CD4-positive, alpha-beta T cell (primary cell): ENCODE results near the gene WWOX. TPM values are rescaled to one million over a fixed set of nuclear protein-coding genes. Genes with fewer than 3 reads are reported as not detected.

Source experiments
- ATAC-seq: fragments of 200-7000 bp; cut with Tn5 transposase; one replicate; pipeline ENCODE4 v1.10.0; 2022; ENCODE audit warnings: mild to moderate bottlenecking; ENCODE audit not compliant: poor library complexity
- CTCF ChIA-PET: fragments of 350-600 bp; sonication (Branson Sonifier 250); formaldehyde crosslinking; loops from one replicate; lab custom pipeline; 2021; ENCODE audit warnings: antibody characterized with exemption, inconsistent platforms; lab: Charles Lee
- POLR2A ChIA-PET: fragments of 350-600 bp; sonication (Branson Sonifier 250); formaldehyde crosslinking; loops from one replicate; lab custom pipeline; 2021; ENCODE audit warnings: antibody characterized with exemption, inconsistent platforms; lab: Charles Lee
- DNase-seq, 14 experiments: peaks; one replicate each; pipeline ENCODE4 v3.0.0-alpha.2; 2013 to 2020; ENCODE audit warnings: mixed read lengths in 2 of 14
- H3K27ac ChIP-seq, 2 donors: one replicate each; pipeline versions ENCODE4 v1.5.1 to v1.7.0; 2013; ENCODE audit warnings: low read length in 2 of 2, low read depth in 1 of 2, mild to moderate bottlenecking in 1 of 2
- H3K27me3 ChIP-seq, 2 experiments: 1 replicate in 1 of 2; 2 replicates in 1 of 2; pipeline versions ENCODE4 v1.6.1 to v1.7.0; 2013; ENCODE audit warnings: low read length in 2 of 2, control low read depth in 1 of 2, mild to moderate bottlenecking in 1 of 2, moderate library complexity in 1 of 2; ENCODE audit not compliant: insufficient read depth in 2 of 2, control insufficient read depth in 1 of 2
- H3K36me3 ChIP-seq: one replicate; pipeline ENCODE4 v1.6.1; 2013; ENCODE audit warnings: low read length, control low read depth; ENCODE audit not compliant: insufficient read depth
- H3K4me1 ChIP-seq: one replicate; pipeline ENCODE4 v1.6.1; 2013; ENCODE audit warnings: low read length, control low read depth; ENCODE audit not compliant: insufficient read depth
- H3K4me3 ChIP-seq: one replicate; pipeline ENCODE4 v1.5.1; 2013; ENCODE audit warnings: mild to moderate bottlenecking, low read length, moderate library complexity
- H3K9me3 ChIP-seq, 2 experiments: 1 replicate in 1 of 2; 2 replicates in 1 of 2; pipeline versions ENCODE4 v1.6.1 to v1.7.0; 2013; ENCODE audit warnings: low read length in 2 of 2, mild to moderate bottlenecking in 2 of 2, control low read depth in 1 of 2, moderate library complexity in 1 of 2; ENCODE audit not compliant: control insufficient read depth in 1 of 2, insufficient read depth in 1 of 2
- H3K27ac Mint-ChIP-seq: one replicate; pipeline ENCODE4 v1.8.0; 2020; ENCODE audit warnings: mixed read lengths
- H3K27me3 Mint-ChIP-seq: one replicate; pipeline ENCODE4 v1.8.0; 2021; ENCODE audit warnings: mixed read lengths
- H3K36me3 Mint-ChIP-seq: one replicate; pipeline ENCODE4 v1.8.0; 2021; ENCODE audit warnings: low read depth, mixed read lengths
- H3K4me1 Mint-ChIP-seq: one replicate; pipeline ENCODE4 v1.8.0; 2021; ENCODE audit warnings: low read depth, mixed read lengths
- H3K4me3 Mint-ChIP-seq: one replicate; pipeline ENCODE4 v1.8.0; 2020; ENCODE audit warnings: mild to moderate bottlenecking, mixed read lengths
- H3K9me3 Mint-ChIP-seq: one replicate; pipeline ENCODE4 v1.8.0; 2020; ENCODE audit warnings: mixed read lengths
- intact Hi-C, 2 experiments: fragments of 100-400 bp; cut with DNase I in 1 of 2; cut with micrococcal nuclease in 1 of 2; formaldehyde crosslinking; loops; one replicate each; pipeline versions ENCODE4 v1.15.1 to v1.9.0; 2023 to 2025; cut with DNase I, micrococcal nuclease
- total RNA-seq, 174 experiments: library from RNA in 2 of 174; stranded (reverse) in 2 of 174; gene quantifications; one replicate each; pipeline ENCODE4 v1.2.3 and lab custom pipeline; 2021 to 2026
- TF ChIP-seq, protein P1 (sequence below): fragments of 200-600 bp; IDR thresholded peaks from one replicate; pipeline ENCODE4 v1.8.0; 2022; ENCODE audit warnings: antibody characterized with exemption, mild to moderate bottlenecking

The WWOX gene
- total RNA-seq, 2 experiments from 2014 or later, result 19.3 to 21.7 TPM

DNA sequence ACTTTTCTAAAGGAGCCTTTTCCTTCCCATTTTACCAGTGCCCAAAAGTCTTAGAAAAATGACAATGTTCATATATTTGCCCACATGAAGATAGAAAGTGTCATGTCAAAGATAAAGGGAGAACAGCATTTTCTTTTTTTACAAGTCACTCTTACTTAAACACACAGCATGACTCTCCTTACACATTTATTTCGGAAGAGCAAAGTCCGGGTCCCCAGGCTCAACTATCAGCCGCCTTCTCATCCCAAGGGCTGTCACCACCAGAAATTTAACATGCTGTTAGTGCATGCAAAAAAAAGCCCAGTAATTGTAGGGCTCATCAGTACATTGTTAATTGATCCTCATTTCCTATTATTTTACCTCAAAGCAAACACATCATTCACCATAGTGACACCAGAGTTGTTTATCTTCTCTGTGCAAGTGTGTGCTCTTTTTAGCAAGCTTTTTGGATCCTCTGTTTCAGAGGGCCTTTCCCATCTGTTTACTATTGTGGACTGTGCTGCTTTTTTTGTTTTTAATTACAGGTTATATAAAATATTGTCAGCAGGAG lies 560.3 kb downstream of the WWOX start:
- Mint-ChIP-seq H3K4me1 (peaks cover 5% of the 10 kb centered on the region), H3K9me3 (no peaks in the 10 kb centered on the region), H3K27ac (no peak overlapping the region), H3K36me3 (no peaks in the 10 kb centered on the region), H3K4me3 (no peak overlapping the region), H3K27me3 (no peaks in the 10 kb centered on the region)
- DNase-seq (no peak), ATAC-seq (no peak)
- Histone ChIP-seq H3K4me3 (no peak overlapping the region), H3K27ac (no peak overlapping the region), H3K9me3 (no peaks in the 10 kb centered on the region), H3K4me1 (no peaks in the 10 kb centered on the region), H3K27me3 (no peaks in the 10 kb centered on the region), H3K36me3 (no peaks in the 10 kb centered on the region)
- intact Hi-C loops, result no loop called here
- CTCF ChIA-PET, result no interaction called here
- TF ChIP-seq, protein P1, sequence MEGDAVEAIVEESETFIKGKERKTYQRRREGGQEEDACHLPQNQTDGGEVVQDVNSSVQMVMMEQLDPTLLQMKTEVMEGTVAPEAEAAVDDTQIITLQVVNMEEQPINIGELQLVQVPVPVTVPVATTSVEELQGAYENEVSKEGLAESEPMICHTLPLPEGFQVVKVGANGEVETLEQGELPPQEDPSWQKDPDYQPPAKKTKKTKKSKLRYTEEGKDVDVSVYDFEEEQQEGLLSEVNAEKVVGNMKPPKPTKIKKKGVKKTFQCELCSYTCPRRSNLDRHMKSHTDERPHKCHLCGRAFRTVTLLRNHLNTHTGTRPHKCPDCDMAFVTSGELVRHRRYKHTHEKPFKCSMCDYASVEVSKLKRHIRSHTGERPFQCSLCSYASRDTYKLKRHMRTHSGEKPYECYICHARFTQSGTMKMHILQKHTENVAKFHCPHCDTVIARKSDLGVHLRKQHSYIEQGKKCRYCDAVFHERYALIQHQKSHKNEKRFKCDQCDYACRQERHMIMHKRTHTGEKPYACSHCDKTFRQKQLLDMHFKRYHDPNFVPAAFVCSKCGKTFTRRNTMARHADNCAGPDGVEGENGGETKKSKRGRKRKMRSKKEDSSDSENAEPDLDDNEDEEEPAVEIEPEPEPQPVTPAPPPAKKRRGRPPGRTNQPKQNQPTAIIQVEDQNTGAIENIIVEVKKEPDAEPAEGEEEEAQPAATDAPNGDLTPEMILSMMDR, result no peak
- POLR2A ChIA-PET, result no interaction called here

DNA sequence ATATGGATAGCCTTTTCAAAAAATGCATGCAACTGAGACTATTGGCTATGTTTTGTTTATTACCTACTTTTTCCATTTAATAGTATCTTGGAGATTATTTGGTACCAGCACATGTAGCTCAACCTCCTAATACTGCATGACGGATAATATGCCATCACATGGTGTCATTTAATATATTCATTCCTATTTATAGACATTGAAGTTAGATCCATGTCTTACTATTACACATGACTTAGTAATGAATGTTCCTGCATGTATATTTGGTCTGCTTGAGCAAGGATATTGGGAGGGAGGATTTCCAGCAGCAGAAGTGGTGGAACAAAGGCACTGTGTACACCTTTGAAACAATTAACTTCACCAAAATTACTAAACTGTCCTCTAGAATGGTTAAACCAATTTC lies 561.3 kb downstream of the WWOX start:
- TF ChIP-seq, protein P1, result no peak
- Mint-ChIP-seq H3K4me1 (no peaks in the 10 kb centered on the region), H3K27me3 (no peaks in the 10 kb centered on the region), H3K9me3 (no peaks in the 10 kb centered on the region), H3K27ac (no peak overlapping the region), H3K36me3 (no peaks in the 10 kb centered on the region), H3K4me3 (no peak overlapping the region)
- no peak for ATAC-seq
- ChIA-PET POLR2A (no interaction called here), CTCF (no interaction called here)
- Histone ChIP-seq H3K9me3 (no peaks in the 10 kb centered on the region), H3K36me3 (no peaks in the 10 kb centered on the region), H3K4me3 (no peak overlapping the region), H3K4me1 (no peaks in the 10 kb centered on the region), H3K27me3 (no peaks in the 10 kb centered on the region), H3K27ac (no peak overlapping the region)
- intact Hi-C loops, result no loop called here
- DNase-seq, result no peak

DNA sequence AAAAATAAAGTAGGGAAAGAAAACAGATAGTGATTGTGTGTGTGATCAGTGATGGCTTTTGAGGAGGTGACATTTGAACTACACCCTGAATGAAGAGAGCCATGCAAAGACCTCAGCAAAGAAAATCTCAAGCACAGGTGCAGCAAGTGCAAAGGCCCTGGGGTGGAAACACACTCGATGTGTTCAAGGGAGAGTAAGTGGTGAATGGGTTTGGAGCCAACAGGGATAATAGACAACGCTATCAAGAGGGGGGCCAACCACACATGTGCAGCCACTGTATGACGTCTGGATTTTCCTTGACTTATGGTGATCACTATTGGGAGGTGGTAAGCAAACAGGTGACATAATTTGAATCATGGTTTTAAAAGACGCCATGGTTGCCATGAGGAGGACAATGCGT lies 564.2 kb downstream of the WWOX start:
- Histone ChIP-seq H3K36me3 (no peaks in the 10 kb centered on the region), H3K4me1 (no peaks in the 10 kb centered on the region), H3K4me3 (no peak overlapping the region), H3K9me3 (no peaks in the 10 kb centered on the region), H3K27ac (no peak overlapping the region), H3K27me3 (no peaks in the 10 kb centered on the region)
- Mint-ChIP-seq H3K27me3 (no peaks in the 10 kb centered on the region), H3K36me3 (no peaks in the 10 kb centered on the region), H3K4me3 (no peak overlapping the region), H3K27ac (no peak overlapping the region), H3K4me1 (no peaks in the 10 kb centered on the region), H3K9me3 (no peaks in the 10 kb centered on the region)
- no peak for DNase-seq
- POLR2A ChIA-PET, result no interaction called here
- intact Hi-C loops, result no loop called here
- CTCF ChIA-PET, result no interaction called here
- ATAC-seq, result no peak
- TF ChIP-seq, protein P1, result no peak
